Loucy (cell line): Measurements from ENCODE around the gene DOCK8.

Source experiments
- H2AFZ ChIP-seq: fragments of 200-600 bp; sonication (generic); 2 replicates; pipeline ENCODE4 v1.6.0; 2016; ENCODE audit warnings: antibody characterized with exemption, mild to moderate bottlenecking, low read length, moderate library complexity
- H3F3A ChIP-seq: fragments of 200-600 bp; 2 replicates; pipeline ENCODE4 v1.6.0; 2016; ENCODE audit warnings: antibody characterized with exemption, low read depth, mild to moderate bottlenecking
- H3K27me3 ChIP-seq: fragments of 200-600 bp; sonication (generic); 2 replicates; pipeline ENCODE4 v1.6.1; 2014; ENCODE audit warnings: low read length, mild to moderate bottlenecking; ENCODE audit not compliant: insufficient read depth, poor library complexity, severe bottlenecking
- H3K36me3 ChIP-seq: fragments of 200-600 bp; sonication (generic); 2 replicates; pipeline ENCODE4 v1.6.1; 2016; ENCODE audit warnings: low read length; ENCODE audit not compliant: insufficient read depth
- H3K4me1 ChIP-seq: fragments of 200-600 bp; sonication (generic); 2 replicates; pipeline ENCODE4 v1.5.1; 2014; ENCODE audit warnings: low read length, mild to moderate bottlenecking; ENCODE audit not compliant: insufficient read depth, poor library complexity, severe bottlenecking
- H3K4me2 ChIP-seq: fragments of 200-600 bp; sonication (generic); 2 replicates; pipeline ENCODE4 v1.6.0; 2014; ENCODE audit warnings: antibody characterized with exemption, low read length, low read depth, mild to moderate bottlenecking; ENCODE audit not compliant: poor library complexity, severe bottlenecking
- H3K4me3 ChIP-seq: fragments of 200-600 bp; sonication (generic); 2 replicates; pipeline ENCODE4 v1.5.1; 2014; ENCODE audit warnings: low read length, mild to moderate bottlenecking, mixed read lengths; ENCODE audit not compliant: poor library complexity, severe bottlenecking
- H3K79me2 ChIP-seq: fragments of 200-600 bp; sonication (generic); 2 replicates; pipeline ENCODE4 v1.6.1; 2014; ENCODE audit warnings: low read length; ENCODE audit not compliant: insufficient read depth
- H3K9ac ChIP-seq: fragments of 200-600 bp; sonication (generic); 2 replicates; pipeline ENCODE4 v1.6.0; 2014; ENCODE audit warnings: mild to moderate bottlenecking, low read depth, low read length, moderate library complexity; ENCODE audit not compliant: poor library complexity, severe bottlenecking
- H3K9me2 ChIP-seq: fragments of 200-600 bp; sonication (generic); replicated peaks from 2 replicates; pipeline ENCODE4 v1.6.1; 2016; ENCODE audit warnings: low read depth, low read length, mixed read lengths
- H3K9me3 ChIP-seq: fragments of 200-600 bp; sonication (generic); 2 replicates; pipeline ENCODE4 v1.6.1; 2014; ENCODE audit warnings: mild to moderate bottlenecking, antibody characterized with exemption, low read length, low read depth; ENCODE audit not compliant: insufficient read depth
- H4K20me1 ChIP-seq: fragments of 200-600 bp; sonication (generic); 2 replicates; pipeline ENCODE4 v1.6.0; 2014; ENCODE audit warnings: antibody characterized with exemption, low read length, mild to moderate bottlenecking; ENCODE audit not compliant: insufficient read depth, poor library complexity, severe bottlenecking
- EZH2phosphoT487 ChIP-seq: fragments of 200-600 bp; IDR thresholded peaks from 2 replicates; pipeline ENCODE4 v1.6.1; 2018; ENCODE audit warnings: antibody characterized with exemption, mild to moderate bottlenecking, moderate library complexity, borderline replicate concordance
- TF ChIP-seq, protein P1 (sequence below): fragments of 200-600 bp; sonication (generic); conservative IDR thresholded peaks from 2 replicates; pipeline ENCODE4 v1.5.1; 2014; ENCODE audit warnings: mild to moderate bottlenecking, antibody characterized with exemption, low read length

DOCK8 gene

DNA sequence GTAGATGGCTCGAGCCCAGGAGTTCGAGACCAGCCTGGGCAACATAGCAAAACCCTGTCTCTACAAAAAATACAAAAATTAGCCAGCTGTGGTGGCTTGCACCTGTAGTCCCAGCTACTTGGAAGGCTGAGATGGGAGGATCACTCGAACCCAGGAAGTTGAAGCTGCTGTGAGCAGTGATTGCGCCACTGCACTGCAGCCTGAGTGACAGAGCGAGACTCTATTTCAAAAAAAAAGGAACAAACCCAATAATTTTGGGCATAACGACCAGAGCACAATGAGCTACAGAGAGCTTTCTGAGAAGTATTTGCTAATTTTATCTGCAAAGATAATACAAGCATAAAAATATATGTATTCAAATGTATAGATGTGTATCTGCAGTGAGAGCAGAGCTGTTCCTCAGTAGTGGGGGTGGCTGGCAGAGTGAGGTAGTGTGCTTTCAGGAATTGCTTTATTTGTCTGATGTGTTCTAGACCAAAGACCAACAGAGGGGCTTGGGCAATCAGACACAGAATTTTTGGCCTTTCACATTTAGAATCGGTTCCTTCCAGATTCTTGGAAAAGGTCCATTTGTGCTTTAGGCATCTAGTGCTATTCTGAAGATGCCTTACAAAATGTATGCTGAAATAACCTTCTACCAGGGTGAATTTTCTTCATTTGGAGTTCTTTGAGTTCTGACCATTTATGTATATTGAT is 5.2 kb downstream of the DOCK8 start:
- H2AFZ ChIP-seq, result no peak overlapping the region
- peak overlapping the region; percentile 52 for H3K4me2 ChIP-seq
- H3K27me3 ChIP-seq, result no peaks in the 10 kb centered on the region
- peak overlapping the region; percentile 29 for H3K9ac ChIP-seq
- H3K36me3 ChIP-seq, result no peaks in the 10 kb centered on the region
- H3K79me2 ChIP-seq, result peaks cover 82% of the 10 kb centered on the region
- no peaks in the 10 kb centered on the region for H3K9me3 ChIP-seq
- H3F3A ChIP-seq, result peaks cover 23% of the 10 kb centered on the region
- H4K20me1 ChIP-seq, result no peaks in the 10 kb centered on the region
- TF ChIP-seq, protein P1, sequence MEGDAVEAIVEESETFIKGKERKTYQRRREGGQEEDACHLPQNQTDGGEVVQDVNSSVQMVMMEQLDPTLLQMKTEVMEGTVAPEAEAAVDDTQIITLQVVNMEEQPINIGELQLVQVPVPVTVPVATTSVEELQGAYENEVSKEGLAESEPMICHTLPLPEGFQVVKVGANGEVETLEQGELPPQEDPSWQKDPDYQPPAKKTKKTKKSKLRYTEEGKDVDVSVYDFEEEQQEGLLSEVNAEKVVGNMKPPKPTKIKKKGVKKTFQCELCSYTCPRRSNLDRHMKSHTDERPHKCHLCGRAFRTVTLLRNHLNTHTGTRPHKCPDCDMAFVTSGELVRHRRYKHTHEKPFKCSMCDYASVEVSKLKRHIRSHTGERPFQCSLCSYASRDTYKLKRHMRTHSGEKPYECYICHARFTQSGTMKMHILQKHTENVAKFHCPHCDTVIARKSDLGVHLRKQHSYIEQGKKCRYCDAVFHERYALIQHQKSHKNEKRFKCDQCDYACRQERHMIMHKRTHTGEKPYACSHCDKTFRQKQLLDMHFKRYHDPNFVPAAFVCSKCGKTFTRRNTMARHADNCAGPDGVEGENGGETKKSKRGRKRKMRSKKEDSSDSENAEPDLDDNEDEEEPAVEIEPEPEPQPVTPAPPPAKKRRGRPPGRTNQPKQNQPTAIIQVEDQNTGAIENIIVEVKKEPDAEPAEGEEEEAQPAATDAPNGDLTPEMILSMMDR, result no peak
- no peak for TF ChIP-seq EZH2phosphoT487
- peak overlapping the region; percentile 26 for H3K4me3 ChIP-seq
- no peaks in the 10 kb centered on the region for H3K9me2 ChIP-seq
- peaks cover 81% of the 10 kb centered on the region for H3K4me1 ChIP-seq

DNA sequence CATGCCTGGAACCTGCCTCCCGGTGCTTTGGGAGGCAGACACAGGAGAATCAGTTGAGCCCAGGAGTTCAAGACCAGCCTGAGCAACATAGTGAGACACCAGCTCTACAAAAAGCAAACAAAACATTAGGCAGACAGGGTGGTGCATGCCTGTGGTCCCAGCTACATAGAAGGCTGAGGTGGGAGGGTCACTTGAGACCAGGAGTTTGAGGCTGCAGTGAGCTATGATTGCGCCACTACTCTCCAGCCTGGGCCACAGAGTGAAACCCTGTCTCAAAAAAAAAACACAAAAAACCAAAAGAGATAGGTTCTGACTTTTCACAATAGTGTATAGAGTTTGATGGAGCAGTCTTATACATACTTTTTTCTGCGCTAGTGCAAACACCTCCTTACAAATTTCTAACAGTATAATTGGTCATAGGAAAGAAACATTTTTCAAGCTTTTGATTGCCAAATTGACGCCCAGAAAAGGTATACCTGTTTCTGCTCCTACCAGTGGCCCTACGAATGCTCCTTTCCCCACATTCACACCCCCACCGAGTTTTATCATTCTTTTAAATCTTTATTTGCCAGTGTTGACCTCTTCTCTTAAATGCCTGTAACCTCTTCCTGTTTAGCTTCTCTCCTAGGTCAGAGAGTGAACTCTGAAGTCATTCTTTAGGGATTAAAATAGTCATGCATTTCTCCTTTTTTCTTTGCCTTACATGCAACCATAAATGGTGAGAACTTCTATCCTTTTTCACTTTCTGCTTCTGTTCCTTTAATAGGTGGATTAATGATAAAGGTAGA is 7.5 kb downstream of the DOCK8 start:
- H3K27me3 ChIP-seq, result no peaks in the 10 kb centered on the region
- no peaks in the 10 kb centered on the region for H4K20me1 ChIP-seq
- peaks cover 85% of the 10 kb centered on the region for H3K4me1 ChIP-seq
- H2AFZ ChIP-seq, result no peak overlapping the region
- H3K79me2 ChIP-seq, result peaks cover 81% of the 10 kb centered on the region
- no peaks in the 10 kb centered on the region for H3K36me3 ChIP-seq
- H3F3A ChIP-seq, result peaks cover 28% of the 10 kb centered on the region
- peak overlapping the region; percentile 82 for H3K9ac ChIP-seq
- peak overlapping the region; percentile 75 for H3K4me3 ChIP-seq
- peak overlapping the region; percentile 94 for H3K4me2 ChIP-seq
- TF ChIP-seq EZH2phosphoT487, result no peak
- TF ChIP-seq, protein P1, result no peak
- H3K9me2 ChIP-seq, result no peaks in the 10 kb centered on the region
- H3K9me3 ChIP-seq, result no peaks in the 10 kb centered on the region

DNA sequence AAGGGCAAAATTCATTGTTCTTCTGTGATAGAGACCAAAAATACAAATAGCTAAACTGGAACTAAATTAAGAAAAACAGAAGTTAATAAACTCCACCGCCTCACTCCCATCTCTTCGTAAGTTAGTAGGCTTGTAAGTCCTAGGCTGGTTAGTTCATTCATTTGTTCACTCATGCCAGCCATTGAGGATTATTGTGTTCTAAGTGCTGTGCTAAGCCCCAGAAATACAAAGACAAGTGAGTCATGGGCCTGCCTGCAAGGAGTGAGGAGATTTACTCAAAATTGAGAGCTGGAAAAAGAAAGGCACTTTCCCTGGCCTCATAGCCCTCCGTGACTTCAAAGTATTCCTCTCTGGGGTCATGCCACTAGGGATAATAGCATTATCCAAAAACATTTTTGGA is 8.5 kb downstream of the DOCK8 start:
- Histone ChIP-seq H3K27me3 (no peaks in the 10 kb centered on the region), H2AFZ (no peak overlapping the region), H3K79me2 (peaks cover 81% of the 10 kb centered on the region), H3K4me2 (peak overlapping the region; percentile 94), H3K9me2 (no peaks in the 10 kb centered on the region), H3K4me3 (peak overlapping the region; percentile 75), H3K36me3 (no peaks in the 10 kb centered on the region), H3K4me1 (peaks cover 85% of the 10 kb centered on the region), H4K20me1 (no peaks in the 10 kb centered on the region), H3F3A (peaks cover 28% of the 10 kb centered on the region), H3K9me3 (no peaks in the 10 kb centered on the region), H3K9ac (peak overlapping the region; percentile 82)
- TF ChIP-seq, protein P1, result no peak
- TF ChIP-seq EZH2phosphoT487, result no peak
